ENCODE measurements around the gene NDUFB8.

DNA sequence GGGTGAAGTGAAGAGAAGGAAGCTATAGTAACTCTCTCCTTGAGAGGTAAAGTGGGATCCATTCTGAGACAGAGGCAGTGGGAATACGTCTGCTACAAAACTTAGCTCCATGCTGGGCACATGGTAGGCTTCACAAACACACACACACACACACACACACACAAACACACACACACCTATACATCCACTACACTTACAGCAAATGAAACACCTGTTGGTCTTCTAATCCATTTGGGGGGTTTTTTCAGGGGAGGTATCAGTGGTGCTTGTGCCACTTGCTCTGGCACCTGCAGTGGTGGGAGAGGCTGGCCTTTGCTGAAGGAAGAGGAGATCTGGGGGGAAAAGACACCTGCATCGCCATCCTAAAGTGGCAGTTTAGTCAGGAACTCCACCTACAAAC lies 24.5 kb downstream of the NDUFB8 start:
- TF ChIP-seq POLR2A (IDR thresholded peaks at IDR 0.05) = no peak
- TF ChIP-seq, protein P1, sequence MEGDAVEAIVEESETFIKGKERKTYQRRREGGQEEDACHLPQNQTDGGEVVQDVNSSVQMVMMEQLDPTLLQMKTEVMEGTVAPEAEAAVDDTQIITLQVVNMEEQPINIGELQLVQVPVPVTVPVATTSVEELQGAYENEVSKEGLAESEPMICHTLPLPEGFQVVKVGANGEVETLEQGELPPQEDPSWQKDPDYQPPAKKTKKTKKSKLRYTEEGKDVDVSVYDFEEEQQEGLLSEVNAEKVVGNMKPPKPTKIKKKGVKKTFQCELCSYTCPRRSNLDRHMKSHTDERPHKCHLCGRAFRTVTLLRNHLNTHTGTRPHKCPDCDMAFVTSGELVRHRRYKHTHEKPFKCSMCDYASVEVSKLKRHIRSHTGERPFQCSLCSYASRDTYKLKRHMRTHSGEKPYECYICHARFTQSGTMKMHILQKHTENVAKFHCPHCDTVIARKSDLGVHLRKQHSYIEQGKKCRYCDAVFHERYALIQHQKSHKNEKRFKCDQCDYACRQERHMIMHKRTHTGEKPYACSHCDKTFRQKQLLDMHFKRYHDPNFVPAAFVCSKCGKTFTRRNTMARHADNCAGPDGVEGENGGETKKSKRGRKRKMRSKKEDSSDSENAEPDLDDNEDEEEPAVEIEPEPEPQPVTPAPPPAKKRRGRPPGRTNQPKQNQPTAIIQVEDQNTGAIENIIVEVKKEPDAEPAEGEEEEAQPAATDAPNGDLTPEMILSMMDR (IDR thresholded peaks at IDR 0.05) = no peak
